Activated CD4-positive, CD25-positive, alpha-beta regulatory T cell (primary cell): ENCODE measurements around the gene ARF4.
A peak's percentile ranks its signal among the peaks of the same experiment; 100 is the strongest.
"Not testable (repeated sequence)": the region's sequence is repeated elsewhere in the genome, so short reads cannot be mapped to it uniquely, and the experiment has no call there.

Source experiments
- DNase-seq, 4 experiments: peaks; one replicate each; lab custom pipeline; 2025; lab: John Stamatoyannopoulos, UW

The ARF4 gene

DNA sequence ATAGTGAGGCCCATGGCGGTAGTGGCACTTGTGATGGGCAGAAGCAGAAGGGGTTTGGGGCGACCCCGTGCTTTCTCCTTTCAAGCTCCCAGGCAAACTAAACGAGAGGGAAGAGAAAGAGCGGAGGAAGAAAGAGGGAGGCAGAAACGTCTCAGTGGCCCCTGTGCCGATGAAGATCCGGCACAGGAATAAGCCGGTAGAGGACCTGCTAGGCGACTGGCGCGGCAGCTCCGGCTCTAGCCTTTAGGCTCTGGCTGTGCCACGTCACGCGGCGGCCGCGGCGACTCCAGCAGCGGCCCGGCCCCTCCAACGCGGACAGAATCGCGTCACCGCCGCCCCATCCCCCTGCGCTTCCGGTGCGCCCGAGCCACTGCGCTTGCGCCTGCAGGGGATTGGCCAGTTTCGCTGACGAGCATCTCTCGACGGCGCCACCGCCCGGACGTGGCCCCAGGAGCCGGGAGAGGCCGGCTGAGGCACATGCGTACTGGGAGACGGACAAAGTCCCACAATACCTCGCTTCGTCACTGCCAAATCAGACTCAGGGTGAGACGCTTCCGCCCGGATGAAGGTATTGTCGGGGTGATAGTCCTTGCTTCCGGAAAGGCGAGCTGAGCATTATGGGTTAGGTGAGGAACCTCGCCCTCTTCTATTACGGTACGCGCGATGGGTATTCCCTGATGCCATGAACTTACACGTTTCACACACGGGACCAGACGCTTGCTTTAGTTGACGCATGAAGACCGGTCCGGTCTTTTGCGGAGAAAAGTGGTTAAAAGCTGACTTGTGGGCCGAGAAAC lies at the start of gene ARF4:
TSS of gene ARF4 (minus strand) at position 218 of the 797 bp plus-strand sequence. CDS start at position 14, 204 bp downstream.
- DNase-seq: peak; percentile 97 to 99 (median 98)

DNA sequence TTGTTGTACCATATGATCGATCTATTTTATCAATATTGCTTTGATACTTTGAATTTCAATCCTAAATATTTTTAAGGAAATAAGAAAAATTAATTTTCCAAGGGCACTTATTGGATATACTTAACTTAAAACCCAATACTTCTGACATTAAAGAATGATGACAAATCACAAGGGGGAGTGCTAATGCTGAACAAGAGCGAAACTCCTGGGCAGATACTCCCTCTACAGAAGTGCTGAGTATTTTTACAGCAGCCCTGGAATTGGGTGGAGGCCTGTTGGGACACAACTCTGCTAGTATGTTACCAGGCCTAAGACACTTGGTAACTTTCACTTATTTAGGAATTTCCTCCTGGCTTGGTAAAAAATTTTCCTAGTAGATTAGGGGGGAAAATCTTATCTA lies 49.6 kb upstream of the ARF4 start:
- no peak for DNase-seq

DNA sequence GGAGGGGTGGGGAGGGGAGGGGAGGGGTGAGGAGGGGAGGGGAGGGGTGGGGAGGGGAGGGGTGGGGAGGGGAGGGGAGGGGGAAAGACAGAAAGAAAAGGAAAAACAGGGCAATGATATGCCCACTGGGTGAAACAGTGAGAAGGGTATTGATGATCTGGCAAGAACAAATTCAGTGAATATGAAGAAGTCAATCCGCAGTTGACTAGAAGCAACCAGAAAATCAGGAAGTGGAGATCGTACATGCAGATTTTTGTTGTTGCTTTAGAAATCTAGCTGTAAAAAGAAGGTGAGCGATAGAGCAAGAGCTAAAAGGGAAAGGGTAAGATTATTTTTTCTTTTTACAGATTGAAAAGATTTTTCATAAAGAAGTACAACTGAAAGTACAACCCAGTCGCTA lies 47.6 kb upstream of the ARF4 start:
- DNase-seq: no peak

DNA sequence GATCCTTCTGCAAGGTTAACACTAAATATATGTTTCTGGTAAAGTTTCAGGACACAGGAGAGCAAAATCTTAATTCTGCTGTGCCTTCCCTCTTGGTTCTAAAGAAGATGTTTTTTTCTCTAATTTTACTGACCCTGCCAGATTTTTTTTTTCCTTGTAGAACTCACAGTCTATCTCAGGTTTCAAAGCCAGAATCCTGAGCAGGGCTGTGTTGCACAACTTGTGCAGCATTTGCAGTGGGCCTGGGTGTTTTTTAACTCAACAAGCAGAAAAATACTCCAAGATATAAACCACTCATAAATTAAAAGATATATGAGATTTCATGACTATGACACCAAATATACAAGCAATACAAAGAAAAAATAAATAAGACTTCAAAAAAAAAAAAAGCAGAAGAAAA lies 40.2 kb upstream of the ARF4 start:
- DNase-seq: no peak

DNA sequence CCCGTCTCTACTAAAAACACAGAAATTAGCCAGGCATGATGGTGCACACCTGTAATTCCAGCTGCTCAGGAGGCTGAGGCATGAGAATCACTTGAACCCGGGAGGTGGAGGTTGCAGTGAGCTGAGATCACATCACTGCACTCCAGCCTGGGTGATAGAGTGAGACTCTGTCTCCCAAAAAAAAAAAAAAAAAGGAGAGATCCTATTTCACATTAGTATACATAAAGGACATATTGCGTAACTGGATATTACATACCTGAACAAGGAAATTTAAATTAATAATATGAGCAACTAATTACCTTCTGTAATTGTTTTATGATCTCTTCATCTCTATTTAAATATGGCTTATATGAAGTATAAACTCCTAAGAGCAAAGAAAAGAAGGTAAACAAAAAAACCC lies 37.1 kb upstream of the ARF4 start:
- DNase-seq: not testable (repeated sequence)

DNA sequence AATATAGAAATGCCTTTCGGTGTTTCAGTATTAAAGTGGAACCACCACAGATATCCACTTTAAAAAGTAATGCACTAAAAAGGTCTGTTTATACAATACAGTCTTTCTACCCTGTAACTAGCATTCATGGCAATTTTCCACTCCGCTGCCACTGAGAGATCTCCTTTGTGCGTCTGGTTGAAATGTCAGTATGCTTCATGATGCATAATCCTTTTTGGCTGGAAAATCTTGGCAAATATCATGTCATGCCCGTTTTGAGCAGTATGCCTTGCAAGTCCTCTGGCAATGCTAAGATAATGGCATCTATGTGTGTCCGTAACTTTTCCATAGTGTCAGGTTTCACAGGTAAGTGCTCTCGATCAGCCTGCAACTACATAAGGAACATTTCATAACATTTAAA lies 30.8 kb upstream of the ARF4 start:
- no peak for DNase-seq

DNA sequence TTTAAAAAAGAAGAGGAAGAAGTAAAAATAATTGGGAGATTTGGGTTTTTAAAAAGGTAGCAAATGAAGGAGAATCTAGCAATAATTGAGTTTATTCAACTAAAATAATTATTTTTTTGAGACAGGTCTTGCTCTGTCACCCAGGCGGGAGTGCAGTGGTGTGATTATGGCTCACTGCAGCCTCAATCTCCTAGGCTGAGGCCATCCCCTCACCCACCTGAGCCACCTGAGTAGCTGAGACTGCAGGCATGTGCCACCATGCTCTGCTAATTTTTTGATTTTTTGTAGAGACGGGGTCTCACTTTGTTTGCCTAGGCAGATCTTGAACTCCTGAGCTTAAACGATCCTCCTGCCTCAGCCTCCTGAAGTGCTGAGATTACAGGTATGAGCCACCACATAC lies 27.7 kb upstream of the ARF4 start:
- no peak for DNase-seq

DNA sequence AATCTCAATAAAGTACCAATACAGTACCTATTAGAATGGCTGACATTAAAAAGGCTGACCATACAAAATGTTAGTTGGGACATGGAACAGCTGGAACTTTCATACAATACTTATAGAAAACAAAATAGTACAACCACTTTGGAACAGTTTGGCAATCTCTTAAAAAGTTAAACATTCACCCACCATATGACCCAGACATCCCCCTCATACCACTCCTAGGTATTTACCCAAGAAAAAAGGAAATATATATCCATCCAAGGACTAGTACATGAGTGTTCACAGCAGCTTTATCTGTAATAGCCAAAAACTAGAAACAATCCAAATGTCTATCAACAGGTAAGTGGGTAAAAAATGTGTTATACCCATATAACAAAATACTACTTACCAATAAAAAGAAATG lies 25.2 kb upstream of the ARF4 start:
- DNase-seq: no peak

DNA sequence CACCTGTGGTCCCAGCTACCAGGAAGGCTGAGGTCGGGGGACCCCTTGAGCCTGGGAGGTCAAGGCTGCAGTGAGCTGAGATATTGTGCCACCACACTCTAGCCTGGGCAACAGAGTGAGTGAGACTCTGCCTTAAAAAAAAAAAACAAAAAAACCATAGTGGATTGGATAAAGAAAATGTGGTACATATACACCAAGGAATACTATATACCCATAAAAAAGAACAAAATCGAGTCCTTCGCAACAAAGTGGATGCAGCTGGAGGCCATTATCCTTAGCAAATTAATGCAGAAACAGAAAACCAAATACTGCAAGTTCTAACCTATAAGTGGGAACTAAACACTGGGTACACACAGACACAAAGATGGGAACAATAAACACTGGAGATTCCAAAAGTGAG lies 20.6 kb upstream of the ARF4 start:
- no peak for DNase-seq

DNA sequence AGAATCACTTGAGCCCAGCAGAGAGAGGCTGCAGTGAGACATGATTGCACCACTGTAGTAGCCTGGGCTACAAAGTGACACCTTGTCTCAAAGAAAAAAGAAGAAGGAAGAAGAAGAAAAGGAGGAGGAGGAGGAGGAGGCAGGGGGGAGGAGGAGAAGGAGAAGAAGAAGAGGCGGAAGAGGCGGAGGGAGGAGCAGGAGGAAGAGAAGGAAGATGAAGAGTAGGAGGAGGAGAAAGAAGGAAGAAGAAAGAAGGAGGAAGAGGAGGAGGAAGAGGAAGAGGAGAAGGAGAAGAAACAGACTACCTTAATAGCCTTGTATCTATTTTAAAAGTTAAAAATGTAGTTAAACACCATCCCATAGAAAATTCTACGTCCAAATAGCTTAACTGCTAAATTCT lies 19.1 kb upstream of the ARF4 start:
- DNase-seq: no peak

DNA sequence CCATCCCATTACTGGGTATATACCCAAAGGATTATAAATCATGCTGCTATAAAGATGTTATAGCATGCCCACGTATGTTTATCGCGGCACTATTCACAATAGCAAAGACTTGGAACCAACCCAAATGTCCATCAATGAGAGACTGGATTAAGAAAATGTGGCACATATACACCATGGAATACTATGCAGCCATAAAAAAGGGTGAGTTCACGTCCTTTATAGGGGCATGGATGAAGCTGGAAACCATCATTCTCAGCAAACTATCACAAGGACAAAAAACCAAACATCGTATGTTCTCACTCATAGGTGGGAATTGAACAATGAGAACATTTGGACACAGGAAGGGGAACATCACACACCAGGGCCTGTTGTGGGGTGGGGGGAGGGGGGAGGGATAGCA lies 14.7 kb upstream of the ARF4 start:
- not testable (repeated sequence) for DNase-seq

DNA sequence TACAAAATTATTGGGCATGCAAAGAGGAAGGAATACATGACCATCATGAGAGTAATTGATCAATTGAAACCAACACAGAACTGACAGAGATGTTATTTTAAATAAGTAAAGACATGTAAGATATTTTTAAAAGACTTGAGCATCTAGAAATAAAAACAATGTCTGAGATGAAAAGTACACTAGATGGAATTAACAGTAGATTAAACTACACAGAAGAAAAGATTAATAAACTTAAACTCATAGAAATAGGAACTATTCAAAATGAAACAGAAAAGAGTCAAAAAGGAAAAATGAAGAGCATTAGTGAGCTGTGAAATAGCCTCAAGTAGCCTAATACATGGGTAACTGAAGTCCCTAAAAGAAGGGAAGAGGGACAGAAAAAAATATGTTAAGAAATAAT lies 8.5 kb upstream of the ARF4 start:
- DNase-seq: no peak

DNA sequence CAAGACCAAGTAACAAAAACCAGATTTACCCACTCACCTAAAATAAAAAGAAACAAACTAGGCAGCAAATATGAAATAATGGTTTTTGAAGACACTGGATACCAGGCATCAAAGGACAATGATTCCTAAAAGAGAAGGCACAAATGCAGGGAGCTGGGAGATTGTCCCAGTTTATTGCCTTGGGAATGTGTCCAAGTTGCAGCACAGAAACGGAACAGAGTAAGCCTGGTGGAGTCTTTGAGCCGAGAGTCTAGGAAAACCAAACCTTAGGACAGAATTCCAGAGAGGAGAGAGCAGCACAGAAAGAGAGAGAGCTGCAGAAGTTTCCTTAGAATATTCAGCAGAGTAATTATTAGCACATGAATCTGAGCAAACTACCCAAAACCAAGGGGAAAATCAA lies 7.8 kb upstream of the ARF4 start:
- no peak for DNase-seq

DNA sequence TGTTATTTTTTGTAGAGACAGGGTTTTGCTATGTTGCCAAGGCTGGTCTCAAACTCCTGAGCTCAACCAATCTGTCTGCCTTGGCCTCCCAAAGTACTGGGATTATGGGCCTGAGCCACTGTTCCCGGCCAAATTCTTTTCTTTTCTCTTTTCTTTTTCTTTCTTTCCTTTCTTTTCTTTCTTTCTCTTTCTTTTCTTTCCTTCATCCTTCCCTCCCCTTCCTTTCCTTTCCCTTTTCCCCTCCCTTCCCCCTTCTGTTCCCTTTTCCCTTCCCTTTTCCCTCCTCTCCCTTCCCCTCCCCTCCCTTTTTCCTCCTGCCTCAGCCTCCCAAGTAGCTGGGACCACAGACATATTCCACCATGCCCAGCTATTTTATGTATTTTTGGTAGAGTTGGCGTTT lies 3.1 kb upstream of the ARF4 start:
- no peak for DNase-seq

DNA sequence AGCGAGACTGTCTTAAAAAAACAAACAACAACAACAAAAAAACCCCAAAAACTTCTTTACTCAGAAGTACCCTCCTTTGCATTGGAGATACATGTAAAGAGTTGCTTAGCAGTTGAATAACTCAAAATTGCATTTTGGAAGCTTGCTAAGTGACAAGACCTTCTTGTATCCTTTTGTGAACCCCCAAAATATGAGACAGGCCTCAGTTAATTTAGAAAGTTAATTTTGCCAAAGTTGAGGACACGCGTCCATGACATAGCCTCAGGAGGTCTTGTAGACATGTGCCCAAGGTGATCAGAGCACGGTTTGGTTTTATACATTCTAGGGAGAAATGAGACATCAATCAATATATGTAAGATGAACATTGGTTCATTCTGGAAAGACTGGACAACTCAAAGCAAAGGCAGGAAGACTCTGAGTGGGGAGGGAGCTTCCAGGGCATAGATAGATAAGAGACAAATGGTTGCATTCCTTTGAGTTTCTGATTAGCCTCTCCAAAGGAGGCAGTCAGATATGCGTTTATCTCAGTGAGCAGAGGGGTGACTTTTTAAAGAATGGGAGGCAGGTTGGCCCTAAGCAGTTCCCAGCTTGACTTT lies 1.7 kb upstream of the ARF4 start:
- DNase-seq: no peak

DNA sequence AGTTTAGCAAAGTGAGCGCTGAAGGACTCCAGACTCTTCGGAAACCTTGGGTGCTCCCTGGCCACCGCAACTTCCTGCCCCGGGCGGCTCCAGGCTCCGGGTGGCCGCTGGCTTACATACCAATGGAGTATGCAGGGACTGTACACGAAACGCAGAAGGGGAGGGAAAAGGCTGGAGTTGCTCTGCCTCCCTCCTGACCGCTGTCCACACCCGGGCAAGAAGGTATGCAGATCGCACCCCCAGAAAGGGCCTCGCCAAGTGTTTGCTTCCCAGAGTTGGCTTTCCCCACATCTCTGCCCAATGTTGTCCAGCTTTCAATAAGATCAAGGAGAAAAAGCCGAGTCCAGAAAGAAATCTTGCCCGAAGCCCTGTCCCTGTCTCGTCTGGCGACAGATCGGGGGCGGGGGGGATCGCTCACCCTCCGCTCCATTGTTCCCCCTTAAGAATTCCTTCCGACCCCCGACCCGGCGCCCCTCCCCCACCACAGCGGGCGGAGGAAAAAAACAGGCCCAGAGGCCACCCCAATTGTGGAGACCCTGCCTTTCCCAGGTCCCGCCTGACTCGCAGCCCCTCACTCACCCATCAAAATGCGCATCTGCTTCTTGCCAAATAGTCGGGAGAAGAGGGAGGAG lies 533 bp downstream of the ARF4 start:
- peak; percentile 10 to 25 (median 16) for DNase-seq

DNA sequence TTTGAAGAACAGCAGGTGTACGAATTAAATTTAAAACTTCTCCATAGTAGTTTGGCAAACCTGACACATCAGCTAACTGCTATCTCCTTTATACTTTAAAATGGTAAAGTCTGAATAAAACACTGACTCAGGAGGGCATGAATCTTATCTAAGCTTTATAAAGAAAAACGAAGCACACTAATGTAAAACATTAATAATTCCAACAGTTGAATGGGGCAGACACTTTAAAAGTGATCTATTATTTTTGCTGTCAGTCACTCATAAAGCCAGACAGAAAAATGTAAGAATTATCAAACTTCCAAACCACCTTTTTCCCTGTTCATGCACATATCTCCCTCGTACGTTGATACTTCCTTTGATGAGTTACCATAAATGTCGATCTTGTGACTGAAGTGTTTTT lies 2.6 kb downstream of the ARF4 start:
- DNase-seq: no peak

DNA sequence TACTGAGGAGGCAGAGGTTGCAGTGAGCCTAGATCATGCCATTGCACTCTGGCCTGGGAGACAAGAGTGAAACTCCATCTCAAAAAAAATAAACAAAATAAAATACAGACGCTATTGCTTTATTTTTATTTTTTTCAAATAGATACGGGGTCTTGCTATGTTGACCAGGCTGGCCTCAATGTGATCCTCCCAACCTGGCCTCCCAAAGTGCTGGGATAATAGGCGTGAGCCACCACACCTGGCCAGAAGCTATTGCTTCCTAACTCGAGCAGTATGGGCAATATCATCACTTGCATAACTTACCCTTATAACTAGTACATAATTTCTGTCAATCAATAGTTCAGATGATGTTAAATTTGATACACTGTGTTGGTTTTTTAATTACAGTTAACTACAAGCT lies 3.0 kb downstream of the ARF4 start:
- no peak for DNase-seq

DNA sequence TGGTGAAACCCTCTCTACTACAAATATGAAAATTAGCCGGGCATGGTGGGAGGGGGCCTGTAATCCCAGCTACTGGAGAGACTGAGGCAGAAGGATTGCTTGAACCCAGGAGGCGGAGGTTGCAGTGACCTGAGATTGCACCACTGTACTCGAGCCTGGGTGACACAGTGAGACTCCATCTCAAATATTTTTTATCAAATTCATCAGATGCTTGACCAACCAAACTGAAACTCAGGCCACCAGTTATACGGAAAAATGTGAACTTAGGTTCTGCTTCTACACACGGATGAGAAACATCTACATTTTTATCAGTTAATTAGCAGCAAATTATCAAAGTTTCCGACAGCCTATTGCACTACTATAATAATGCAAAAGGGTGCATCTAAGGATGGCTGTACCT lies 4.8 kb downstream of the ARF4 start:
- DNase-seq: no peak

DNA sequence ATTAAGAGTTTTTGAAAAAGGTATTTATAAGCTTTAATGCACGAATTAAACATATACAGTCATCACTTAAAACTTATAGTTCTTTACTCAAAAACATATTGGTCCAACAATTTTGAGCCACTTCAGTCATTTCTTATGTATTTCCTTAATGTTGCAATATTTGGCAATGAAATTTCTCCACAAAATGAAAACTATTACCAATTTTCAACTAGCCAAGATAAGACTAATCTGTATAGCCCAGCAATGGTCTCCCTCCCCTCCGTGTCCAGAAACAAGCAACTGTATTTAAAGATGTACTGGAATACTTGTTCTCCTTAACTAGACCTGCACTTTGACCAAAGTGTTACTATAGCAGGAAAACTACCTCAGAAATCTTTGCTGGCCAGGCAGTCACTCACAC lies 9.2 kb downstream of the ARF4 start:
- DNase-seq: no peak

DNA sequence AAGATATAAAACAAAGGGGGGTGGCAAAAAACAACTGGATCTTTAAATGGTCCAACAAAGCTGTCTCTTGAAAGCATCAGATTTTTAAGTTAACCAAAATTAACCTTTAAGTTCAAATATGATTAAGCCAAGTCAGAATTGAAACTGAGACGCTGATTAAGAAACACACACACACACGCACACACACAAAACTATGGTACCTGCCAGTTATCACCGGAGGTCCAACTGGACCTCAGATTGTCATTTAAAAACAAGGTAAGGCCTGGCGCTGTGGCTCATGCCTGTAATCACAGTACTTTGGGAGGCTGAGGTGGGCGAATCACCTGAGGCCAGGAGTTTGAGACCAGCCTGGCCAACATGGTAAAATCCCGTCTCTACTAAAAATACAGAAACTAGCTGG lies 10.4 kb downstream of the ARF4 start:
- no peak for DNase-seq

DNA sequence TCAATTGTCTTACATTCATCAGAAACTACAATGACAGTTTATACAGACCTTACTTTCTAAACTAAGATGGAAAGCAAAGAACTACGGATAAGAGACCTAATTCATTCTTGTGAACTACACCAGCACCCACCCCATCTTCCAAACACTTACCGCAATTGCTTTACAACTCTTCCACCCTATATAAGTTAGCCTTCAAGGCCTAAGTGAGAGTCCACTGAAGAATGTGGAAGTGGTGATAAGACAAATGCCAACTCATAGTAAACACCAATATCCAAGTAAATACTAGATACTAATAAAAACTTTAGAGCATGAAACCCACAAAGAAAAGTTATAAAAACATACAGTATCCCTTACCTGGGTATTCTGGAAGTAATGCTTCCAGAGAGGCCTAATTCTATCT lies 13.6 kb downstream of the ARF4 start:
- no peak for DNase-seq

DNA sequence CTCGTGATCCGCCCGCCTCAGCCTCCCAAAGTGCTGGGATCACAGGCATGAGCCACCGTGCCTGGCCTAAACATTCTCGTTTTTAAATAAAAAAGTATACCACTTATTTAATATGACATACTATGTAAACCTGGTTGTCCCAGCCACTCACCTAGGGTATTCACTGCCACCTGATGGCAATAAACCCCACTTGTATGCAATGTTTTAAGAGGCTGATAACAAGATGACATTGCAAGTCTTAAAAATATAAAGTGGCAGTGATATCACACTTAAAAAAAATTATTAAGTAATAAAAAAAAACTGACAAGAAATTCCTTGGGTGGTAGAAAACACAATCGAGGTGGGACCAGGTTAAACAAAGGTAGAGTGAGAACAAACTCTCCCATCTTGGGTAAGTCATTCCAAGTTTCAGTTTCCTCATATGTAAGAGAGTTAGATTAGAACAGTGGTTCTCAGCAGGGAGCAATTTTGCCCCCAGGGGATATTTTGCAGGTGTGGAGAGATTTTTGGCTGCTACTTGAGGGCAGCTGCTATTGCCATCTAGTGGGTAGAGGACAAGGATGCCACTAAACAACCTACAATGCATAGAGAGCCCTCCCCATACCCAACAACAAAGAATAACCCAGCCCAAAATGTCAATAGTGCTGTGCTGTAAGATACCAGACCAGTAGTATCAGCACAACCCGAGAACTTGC lies 14.5 kb downstream of the ARF4 start:
- no peak for DNase-seq
